H1 (cell line): Measurements from ENCODE around the gene RNGTT. TPM values are rescaled to one million over a fixed set of nuclear protein-coding genes. Genes with fewer than 3 reads are reported as not detected.

Source experiments
- CHD1 ChIP-seq: IDR thresholded peaks from 2 replicates; pipeline ENCODE4 v1.6.1; 2012; ENCODE audit warnings: low read depth, low read length, improper control_type of control experiment
- FOSL1 ChIP-seq: IDR thresholded peaks from 2 replicates; pipeline ENCODE4 v1.6.1; 2011; ENCODE audit warnings: mild to moderate bottlenecking, low read depth, low read length, moderate library complexity; ENCODE audit not compliant: insufficient read depth
- RXRA ChIP-seq: IDR thresholded peaks from 2 replicates; pipeline ENCODE4 v1.6.1; 2011; ENCODE audit warnings: low read depth, mild to moderate bottlenecking, low read length, moderate library complexity; ENCODE audit not compliant: insufficient read depth
- YY1 ChIP-seq: IDR thresholded peaks from 2 replicates; pipeline ENCODE4 v1.6.1; 2011; ENCODE audit warnings: low read depth, mild to moderate bottlenecking, low read length
- polyA plus RNA-seq, 7 experiments: library from polyadenylated mRNA; depleted of rRNA in 3 of 7; stranded (reverse) in 5 of 7; unstranded in 2 of 7; fragments of >200 nt in 5 of 7; fragments of 200-250 nt in 2 of 7; gene quantifications; 1 replicate in 5 of 7; 2 replicates in 1 of 7; 4 replicates in 1 of 7; pipeline versions ENCODE4 v1.2.1 to v1.2.3, GENCODE V29; 2011 to 2013; ENCODE audit warnings: missing spikeins in 2 of 7, mixed read lengths in 2 of 7
- total RNA-seq: library from RNA; stranded (reverse); fragmentation: NEBNext Ultra II Directional; extraction: Animal tissue kit (Norgen Biotek cat#: 25700); gene quantifications from 2 replicates; pipeline ENCODE4 v1.2.1, GENCODE V29; 2021
- TF ChIP-seq, protein P1 (sequence below), 3 experiments: IDR thresholded peaks; 1 replicate in 2 of 3; 2 replicates in 1 of 3; pipeline versions ENCODE4 v1.5.1 to v1.6.1; 2011; ENCODE audit warnings: low read length in 3 of 3, mild to moderate bottlenecking in 3 of 3, inconsistent platforms in 2 of 3, low read depth in 1 of 3, moderate library complexity in 1 of 3; ENCODE audit not compliant: insufficient read depth in 1 of 3; ENCODE audit errors: control extremely low read depth in 1 of 3
- TF ChIP-seq, protein P2 (sequence below): IDR thresholded peaks from 2 replicates; pipeline ENCODE4 v1.6.1; 2012; ENCODE audit warnings: low read length, inconsistent platforms
- TF ChIP-seq, protein P3 (sequence below): IDR thresholded peaks from 2 replicates; pipeline ENCODE4 v1.6.1; 2012; ENCODE audit warnings: inconsistent platforms

RNGTT gene
- total and polyA plus RNA-seq, 2 of the 8 experiments (the other 6 are each of a cell fraction or from before 2014, with no cell fraction given), result 3.6 to 21.2 TPM

DNA sequence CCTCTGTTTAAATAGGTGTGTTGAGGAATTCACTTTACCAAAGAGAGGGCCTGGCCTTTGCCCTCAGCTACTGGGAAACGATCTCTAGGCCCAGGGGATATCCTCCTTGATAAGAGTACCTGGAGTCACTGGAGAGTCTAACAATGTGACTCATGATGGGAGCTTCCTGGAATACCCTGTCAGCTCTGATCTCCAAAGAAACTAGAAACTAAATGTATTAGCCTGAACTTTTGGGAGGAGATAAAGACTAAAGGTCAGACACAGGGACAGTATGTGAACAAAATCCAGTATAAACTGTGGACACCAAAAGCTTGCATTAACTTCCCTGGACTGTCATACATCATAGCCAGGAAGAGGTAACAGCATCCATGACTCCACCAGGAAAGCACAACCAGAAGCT, 148.5 kb downstream of the RNGTT start (continued):
- TF ChIP-seq, protein P1, sequence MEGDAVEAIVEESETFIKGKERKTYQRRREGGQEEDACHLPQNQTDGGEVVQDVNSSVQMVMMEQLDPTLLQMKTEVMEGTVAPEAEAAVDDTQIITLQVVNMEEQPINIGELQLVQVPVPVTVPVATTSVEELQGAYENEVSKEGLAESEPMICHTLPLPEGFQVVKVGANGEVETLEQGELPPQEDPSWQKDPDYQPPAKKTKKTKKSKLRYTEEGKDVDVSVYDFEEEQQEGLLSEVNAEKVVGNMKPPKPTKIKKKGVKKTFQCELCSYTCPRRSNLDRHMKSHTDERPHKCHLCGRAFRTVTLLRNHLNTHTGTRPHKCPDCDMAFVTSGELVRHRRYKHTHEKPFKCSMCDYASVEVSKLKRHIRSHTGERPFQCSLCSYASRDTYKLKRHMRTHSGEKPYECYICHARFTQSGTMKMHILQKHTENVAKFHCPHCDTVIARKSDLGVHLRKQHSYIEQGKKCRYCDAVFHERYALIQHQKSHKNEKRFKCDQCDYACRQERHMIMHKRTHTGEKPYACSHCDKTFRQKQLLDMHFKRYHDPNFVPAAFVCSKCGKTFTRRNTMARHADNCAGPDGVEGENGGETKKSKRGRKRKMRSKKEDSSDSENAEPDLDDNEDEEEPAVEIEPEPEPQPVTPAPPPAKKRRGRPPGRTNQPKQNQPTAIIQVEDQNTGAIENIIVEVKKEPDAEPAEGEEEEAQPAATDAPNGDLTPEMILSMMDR (IDR thresholded peaks at IDR 0.05; ENCODE audit: control extremely low read depth in 1 of 3, insufficient read depth in 1 of 3, low read depth in 1 of 3, low read length in 3 of 3), result no peak
- TF ChIP-seq YY1 (no peak), RXRA (no peak), FOSL1 (no peak), CHD1 (no peak)
- TF ChIP-seq, protein P2, sequence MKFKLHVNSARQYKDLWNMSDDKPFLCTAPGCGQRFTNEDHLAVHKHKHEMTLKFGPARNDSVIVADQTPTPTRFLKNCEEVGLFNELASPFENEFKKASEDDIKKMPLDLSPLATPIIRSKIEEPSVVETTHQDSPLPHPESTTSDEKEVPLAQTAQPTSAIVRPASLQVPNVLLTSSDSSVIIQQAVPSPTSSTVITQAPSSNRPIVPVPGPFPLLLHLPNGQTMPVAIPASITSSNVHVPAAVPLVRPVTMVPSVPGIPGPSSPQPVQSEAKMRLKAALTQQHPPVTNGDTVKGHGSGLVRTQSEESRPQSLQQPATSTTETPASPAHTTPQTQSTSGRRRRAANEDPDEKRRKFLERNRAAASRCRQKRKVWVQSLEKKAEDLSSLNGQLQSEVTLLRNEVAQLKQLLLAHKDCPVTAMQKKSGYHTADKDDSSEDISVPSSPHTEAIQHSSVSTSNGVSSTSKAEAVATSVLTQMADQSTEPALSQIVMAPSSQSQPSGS, result no peak
- TF ChIP-seq, protein P3, sequence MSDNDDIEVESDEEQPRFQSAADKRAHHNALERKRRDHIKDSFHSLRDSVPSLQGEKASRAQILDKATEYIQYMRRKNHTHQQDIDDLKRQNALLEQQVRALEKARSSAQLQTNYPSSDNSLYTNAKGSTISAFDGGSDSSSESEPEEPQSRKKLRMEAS, result no peak
